Calu3 (cell line): ENCODE measurements around the gene YAE1. TPM values are rescaled to one million over a fixed set of nuclear protein-coding genes. Genes with fewer than 3 reads are reported as not detected.

Source experiments
- BruUV-seq: library from RNA; stranded (reverse); fragments of 400-500 nt; replicated peaks from 2 replicates; lab custom pipeline; 2021; lab: Mats Ljungman, UMichigan
- CTCF ChIA-PET: fragments of 300-600 bp; sonication (Branson Sonifier 250); formaldehyde crosslinking; loops from one replicate; lab custom pipeline; 2022; ENCODE audit warnings: antibody characterized with exemption; lab: Charles Lee
- DNase-seq: peaks from one replicate; pipeline ENCODE4 v3.0.0; 2022
- H3K27ac Mint-ChIP-seq: one replicate; pipeline ENCODE4 v1.8.0; 2022; ENCODE audit warnings: mixed read lengths; ENCODE audit not compliant: unreplicated experiment
- H3K27me3 Mint-ChIP-seq: one replicate; pipeline ENCODE4 v1.8.0; 2022; ENCODE audit warnings: mixed read lengths; ENCODE audit not compliant: unreplicated experiment
- H3K36me3 Mint-ChIP-seq: one replicate; pipeline ENCODE4 v1.8.0; 2022; ENCODE audit warnings: mild to moderate bottlenecking, moderate library complexity, mixed read lengths; ENCODE audit not compliant: insufficient read depth, unreplicated experiment
- H3K4me1 Mint-ChIP-seq: one replicate; pipeline ENCODE4 v1.8.0; 2022; ENCODE audit warnings: mild to moderate bottlenecking, low read depth, mixed read lengths; ENCODE audit not compliant: unreplicated experiment
- H3K4me3 Mint-ChIP-seq: one replicate; pipeline ENCODE4 v1.8.0; 2022; ENCODE audit warnings: mild to moderate bottlenecking, low read depth, moderate library complexity, mixed read lengths; ENCODE audit not compliant: unreplicated experiment
- H3K9me3 Mint-ChIP-seq: one replicate; pipeline ENCODE4 v1.8.0; 2022; ENCODE audit warnings: low read depth, mixed read lengths; ENCODE audit not compliant: unreplicated experiment
- CTCF ChIP-seq: fragments of 200-600 bp; IDR thresholded peaks from one replicate; pipeline ENCODE4 v1.8.0; 2022; ENCODE audit warnings: antibody characterized with exemption; ENCODE audit not compliant: unreplicated experiment
- intact Hi-C: fragments of 100-400 bp; cut with micrococcal nuclease; formaldehyde crosslinking; loops from one replicate; pipeline ENCODE4 v1.10.0; 2022; ENCODE audit not compliant: unreplicated experiment
- total RNA-seq: library from RNA; stranded (reverse); gene quantifications from 2 replicates; pipeline ENCODE4 v1.2.3, GENCODE V29; 2022

YAE1 gene
- total RNA-seq, 1 experiment from 2014 or later, result 39.2 TPM

GRCh38 chr7:39607865-39608264 lies 41.7 kb downstream of the YAE1 start:
- Mint-ChIP-seq H3K27me3 (no peaks in the 10 kb centered on the region), H3K9me3 (no peaks in the 10 kb centered on the region), H3K4me1 (peaks cover 56% of the 10 kb centered on the region), H3K27ac (peak overlapping the region; percentile 43), H3K4me3 (no peak overlapping the region), H3K36me3 (no peaks in the 10 kb centered on the region)
- no TSS peak for BruUV-seq
- no peak for TF ChIP-seq CTCF
- intact Hi-C loops, result no loop called here
- CTCF ChIA-PET, result interaction anchor here (2.4 kb wide), 1 partner anchor 28 kb away, joined by 9 read pairs; no protein-coding TSS in a partner anchor
- DNase-seq, result no peak

- intact Hi-C loops, result no loop called here
- no peaks in the 10 kb centered on the region for H3K9me3 Mint-ChIP-seq
- CTCF ChIA-PET, result interaction anchor here (2.4 kb wide), 1 partner anchor 28 kb away, joined by 9 read pairs; no protein-coding TSS in a partner anchor
- H3K36me3 Mint-ChIP-seq, result no peaks in the 10 kb centered on the region
- peak overlapping the region; percentile 43 for H3K27ac Mint-ChIP-seq
- H3K4me3 Mint-ChIP-seq, result no peak overlapping the region
- no TSS peak for BruUV-seq
- H3K27me3 Mint-ChIP-seq, result no peaks in the 10 kb centered on the region
- DNase-seq, result no peak
- H3K4me1 Mint-ChIP-seq, result peaks cover 56% of the 10 kb centered on the region
- no peak for TF ChIP-seq CTCF
Observed at GRCh38 chr7:39608278-39608677, 42.1 kb downstream of the YAE1 start.

- Mint-ChIP-seq H3K27me3 (no peaks in the 10 kb centered on the region), H3K36me3 (no peaks in the 10 kb centered on the region), H3K9me3 (no peaks in the 10 kb centered on the region), H3K4me3 (peak overlapping the region; percentile 23), H3K4me1 (peaks cover 56% of the 10 kb centered on the region), H3K27ac (peak overlapping the region; percentile 51)
- TSS peak; percentile 35 for BruUV-seq
- DNase-seq, result peak; percentile 64
- CTCF ChIA-PET, result interaction anchor here (0.5 to 2.4 kb wide), 6 partner anchors 8 to 133 kb away, joined by 3 to 12 read pairs (median 6); partner anchors contain the start of gene RALA
- intact Hi-C loops, result no loop called here
- TF ChIP-seq CTCF, result no peak
Observed at GRCh38 chr7:39609113-39609934, 43.1 kb downstream of the YAE1 start.

- no peak for TF ChIP-seq CTCF
- no peaks in the 10 kb centered on the region for H3K36me3 Mint-ChIP-seq
- CTCF ChIA-PET, result interaction anchor here (0.5 to 2.4 kb wide), 5 partner anchors 13 to 133 kb away, joined by 3 to 12 read pairs (median 5); partner anchors contain the start of gene RALA
- H3K9me3 Mint-ChIP-seq, result no peaks in the 10 kb centered on the region
- no peak for DNase-seq
- peak overlapping the region; percentile 23 for H3K4me3 Mint-ChIP-seq
- intact Hi-C loops, result no loop called here
- H3K27me3 Mint-ChIP-seq, result no peaks in the 10 kb centered on the region
- no TSS peak for BruUV-seq
- no peak overlapping the region for H3K27ac Mint-ChIP-seq
- peaks cover 51% of the 10 kb centered on the region for H3K4me1 Mint-ChIP-seq
Observed at GRCh38 chr7:39609935-39610263, 43.7 kb downstream of the YAE1 start.
